ENCODE results near the gene TCEANC2. TPM values are rescaled to one million over a fixed set of nuclear protein-coding genes. Genes with fewer than 3 reads are reported as not detected.
"Not testable (repeated sequence)": the region's sequence is repeated elsewhere in the genome, so short reads cannot be mapped to it uniquely, and the experiment has no call there.

Gene TCEANC2
- total RNA-seq, 1 donor from 2014 or later = 0.64 TPM

DNA sequence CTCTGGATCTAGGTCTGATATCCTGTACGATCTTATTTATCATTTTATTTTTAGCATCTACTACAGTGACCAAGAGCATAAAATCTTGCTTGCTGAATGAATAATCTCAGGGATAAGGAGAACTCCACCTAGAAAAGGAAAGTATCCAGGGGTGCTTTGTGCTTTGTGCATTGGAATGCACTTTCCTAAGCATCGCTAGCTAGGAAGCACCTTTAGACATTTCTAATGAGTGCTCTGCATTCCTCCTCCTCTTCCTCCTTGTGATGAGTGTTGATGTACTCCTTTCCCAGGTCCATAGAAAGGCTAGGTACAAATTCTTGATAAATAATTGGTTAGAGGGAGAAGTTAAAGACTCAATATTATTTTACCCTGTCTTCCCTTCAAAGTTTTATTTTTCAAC lies 31.4 kb downstream of the TCEANC2 start:
- intact Hi-C loops (cut with DNase I) = loop anchor here (5.0 kb wide), 1 partner anchor 222 kb away; no protein-coding TSS in a partner anchor
- Histone ChIP-seq H3K4me3 (no peak overlapping the region), H3K4me1 (no peaks in the 10 kb centered on the region), H3K36me3 (no peaks in the 10 kb centered on the region), H3K27me3 (no peaks in the 10 kb centered on the region), H3K27ac (no peak overlapping the region), H3K9me3 (no peaks in the 10 kb centered on the region)
- no peak for DNase-seq (ENCODE audit: low spot score in 2 of 2)
- TF ChIP-seq, protein P1, sequence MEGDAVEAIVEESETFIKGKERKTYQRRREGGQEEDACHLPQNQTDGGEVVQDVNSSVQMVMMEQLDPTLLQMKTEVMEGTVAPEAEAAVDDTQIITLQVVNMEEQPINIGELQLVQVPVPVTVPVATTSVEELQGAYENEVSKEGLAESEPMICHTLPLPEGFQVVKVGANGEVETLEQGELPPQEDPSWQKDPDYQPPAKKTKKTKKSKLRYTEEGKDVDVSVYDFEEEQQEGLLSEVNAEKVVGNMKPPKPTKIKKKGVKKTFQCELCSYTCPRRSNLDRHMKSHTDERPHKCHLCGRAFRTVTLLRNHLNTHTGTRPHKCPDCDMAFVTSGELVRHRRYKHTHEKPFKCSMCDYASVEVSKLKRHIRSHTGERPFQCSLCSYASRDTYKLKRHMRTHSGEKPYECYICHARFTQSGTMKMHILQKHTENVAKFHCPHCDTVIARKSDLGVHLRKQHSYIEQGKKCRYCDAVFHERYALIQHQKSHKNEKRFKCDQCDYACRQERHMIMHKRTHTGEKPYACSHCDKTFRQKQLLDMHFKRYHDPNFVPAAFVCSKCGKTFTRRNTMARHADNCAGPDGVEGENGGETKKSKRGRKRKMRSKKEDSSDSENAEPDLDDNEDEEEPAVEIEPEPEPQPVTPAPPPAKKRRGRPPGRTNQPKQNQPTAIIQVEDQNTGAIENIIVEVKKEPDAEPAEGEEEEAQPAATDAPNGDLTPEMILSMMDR (IDR thresholded peaks at IDR 0.05) = no peak

DNA sequence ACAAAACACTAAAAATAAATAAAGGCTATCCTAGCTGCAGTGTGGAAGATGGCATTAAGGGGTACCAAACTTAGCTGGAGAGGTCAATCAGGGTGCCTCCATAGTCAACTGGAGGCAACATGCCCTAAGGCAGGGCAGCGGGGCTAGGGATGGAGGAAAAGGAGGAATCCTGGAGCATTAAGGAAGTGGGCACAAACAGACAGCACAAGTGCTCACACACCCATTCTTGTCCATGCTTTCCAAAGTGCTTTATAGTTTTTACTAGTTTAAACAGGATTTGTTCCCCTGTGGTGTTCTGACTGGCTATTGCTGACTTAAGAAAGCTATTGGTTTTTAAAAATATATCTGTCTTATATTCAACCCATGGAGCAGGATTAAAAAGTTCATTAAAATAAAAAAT lies 33.3 kb downstream of the TCEANC2 start:
- Histone ChIP-seq H3K27me3 (no peaks in the 10 kb centered on the region), H3K36me3 (no peaks in the 10 kb centered on the region), H3K9me3 (no peaks in the 10 kb centered on the region), H3K27ac (no peak overlapping the region), H3K4me1 (no peaks in the 10 kb centered on the region), H3K4me3 (no peak overlapping the region)
- intact Hi-C loops (cut with DNase I) = no loop called here
- DNase-seq (ENCODE audit: low spot score in 2 of 2) = no peak
- TF ChIP-seq, protein P1 (IDR thresholded peaks at IDR 0.05) = no peak

DNA sequence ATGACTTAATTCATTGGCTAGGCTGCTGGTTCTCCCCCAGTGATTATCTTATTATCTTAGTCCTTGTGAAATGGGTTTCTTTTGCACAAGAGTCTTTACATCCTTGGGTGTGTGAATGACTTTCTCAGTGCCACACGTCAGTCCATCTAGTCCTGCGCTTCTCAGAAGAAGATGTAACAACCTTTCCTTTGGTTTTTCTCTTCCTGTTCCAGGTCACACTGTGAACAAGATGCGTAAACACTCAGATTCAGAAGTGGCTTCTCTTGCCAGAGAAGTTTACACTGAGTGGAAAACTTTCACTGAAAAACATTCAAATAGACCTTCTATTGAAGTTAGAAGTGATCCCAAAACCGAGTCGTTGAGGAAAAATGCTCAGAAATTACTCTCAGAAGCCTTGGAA lies 35.0 kb downstream of the TCEANC2 start:
- no peak overlapping the region for H3K27ac ChIP-seq
- TF ChIP-seq, protein P1 (IDR thresholded peaks at IDR 0.05) = no peak
- no peaks in the 10 kb centered on the region for H3K36me3 ChIP-seq
- H3K4me1 ChIP-seq = no peaks in the 10 kb centered on the region
- H3K4me3 ChIP-seq = no peak overlapping the region
- H3K27me3 ChIP-seq = no peaks in the 10 kb centered on the region
- DNase-seq (ENCODE audit: low spot score in 2 of 2) = no peak
- intact Hi-C loops (cut with DNase I) = no loop called here
- no peaks in the 10 kb centered on the region for H3K9me3 ChIP-seq

DNA sequence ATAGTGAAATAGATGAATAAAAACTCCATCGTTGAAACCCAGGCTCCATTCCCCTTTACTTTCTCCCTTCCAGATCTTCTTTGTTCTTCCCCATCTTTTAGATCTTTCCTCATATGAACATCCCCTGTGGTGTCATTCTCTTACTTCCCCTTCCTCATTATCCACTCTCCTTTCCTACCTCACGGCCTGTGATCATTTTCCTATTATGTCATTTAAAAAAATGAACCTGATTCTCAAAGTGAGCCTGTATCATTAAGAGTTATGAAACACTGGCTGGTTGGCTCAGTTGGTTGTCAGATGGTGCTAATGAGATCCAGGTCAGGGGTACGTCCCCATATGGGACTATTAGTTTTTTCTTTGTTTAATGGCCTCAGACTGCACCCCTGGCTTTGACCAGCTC lies 38.3 kb downstream of the TCEANC2 start:
- Histone ChIP-seq H3K36me3 (peaks cover 0 to 3% of the 10 kb centered on the region in 2 donors), H3K4me3 (no peak overlapping the region), H3K4me1 (no peaks in the 10 kb centered on the region), H3K9me3 (no peaks in the 10 kb centered on the region), H3K27me3 (no peaks in the 10 kb centered on the region), H3K27ac (no peak overlapping the region)
- no peak for DNase-seq (ENCODE audit: low spot score in 2 of 2)
- intact Hi-C loops (cut with DNase I) = no loop called here
- TF ChIP-seq, protein P1 (IDR thresholded peaks at IDR 0.05) = no peak

DNA sequence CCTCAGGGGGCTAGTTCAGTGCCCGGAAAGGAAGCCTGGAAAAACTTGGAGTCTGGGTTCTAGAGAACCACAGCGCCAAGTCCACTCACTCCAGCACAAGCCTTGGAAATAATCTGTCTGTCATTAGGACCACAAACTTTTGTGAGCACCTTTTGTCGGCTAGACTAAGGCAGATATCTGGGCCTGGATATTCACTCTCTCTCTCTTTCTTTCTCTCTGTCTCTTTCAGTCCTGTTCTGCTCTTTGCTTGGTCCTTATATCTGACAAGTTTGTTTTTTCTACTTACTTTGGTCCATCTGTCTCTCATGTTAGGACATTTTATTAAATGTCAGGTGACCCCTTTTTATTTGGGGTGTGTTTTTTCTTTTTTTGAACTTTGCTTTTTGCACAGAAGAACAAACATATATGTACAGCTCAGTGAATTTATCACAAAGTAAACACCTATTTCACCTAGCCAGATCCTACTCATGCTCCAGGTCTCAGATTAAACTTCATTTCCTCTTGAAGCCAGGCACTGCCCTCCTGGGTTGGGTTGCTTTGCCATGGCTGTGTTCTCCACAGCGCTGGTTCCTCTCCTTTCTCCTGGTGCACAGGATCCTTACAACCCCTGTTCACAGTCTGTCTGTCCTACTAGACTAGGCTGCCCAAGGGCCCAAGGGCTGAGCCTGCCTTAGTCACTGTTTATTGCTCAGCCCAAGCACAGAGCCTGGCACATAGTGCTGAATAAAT lies 40.8 kb downstream of the TCEANC2 start:
- TF ChIP-seq, protein P1 (IDR thresholded peaks at IDR 0.05) = no peak
- no peak for DNase-seq (ENCODE audit: low spot score in 2 of 2)
- no peak overlapping the region for H3K27ac ChIP-seq
- no peak overlapping the region for H3K4me3 ChIP-seq
- H3K27me3 ChIP-seq = no peaks in the 10 kb centered on the region
- H3K36me3 ChIP-seq = peaks cover 0 to 3% of the 10 kb centered on the region in 2 donors
- intact Hi-C loops (cut with DNase I) = no loop called here
- no peaks in the 10 kb centered on the region for H3K4me1 ChIP-seq
- no peaks in the 10 kb centered on the region for H3K9me3 ChIP-seq

DNA sequence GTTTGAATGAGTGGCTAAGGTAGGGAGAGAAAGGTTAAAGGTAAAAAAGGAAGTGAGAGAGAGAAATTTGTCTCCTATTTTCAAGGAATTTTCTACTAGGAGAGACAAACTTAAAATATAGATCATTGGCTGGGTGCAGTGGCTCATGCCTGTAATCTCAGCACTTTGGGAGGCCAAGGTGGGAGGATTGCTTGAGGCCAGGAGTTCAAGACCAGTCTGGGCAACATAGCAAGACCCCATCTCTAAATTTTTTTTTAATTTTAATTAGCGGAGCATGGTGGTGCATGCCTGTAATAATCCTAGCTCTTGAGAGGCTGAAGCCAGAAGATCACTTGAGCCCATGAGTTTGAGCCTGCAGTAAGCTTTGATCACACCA lies 41.3 kb downstream of the TCEANC2 start:
- H3K27me3 ChIP-seq; H3K4me3 ChIP-seq; H3K27ac ChIP-seq; intact Hi-C loops (cut with DNase I); H3K36me3 ChIP-seq; DNase-seq (ENCODE audit: low spot score in 2 of 2); H3K9me3 ChIP-seq; H3K4me1 ChIP-seq: not testable (repeated sequence)
